Mesothelial cell of epicardium (in vitro differentiated cells): ENCODE results near the gene GTF3C5. TPM values are rescaled to one million over a fixed set of nuclear protein-coding genes. Genes with fewer than 3 reads are reported as not detected.
"Not testable (repeated sequence)": the region's sequence is repeated elsewhere in the genome, so short reads cannot be mapped to it uniquely, and the experiment has no call there.

Source experiments
- DNase-seq, 2 experiments: peaks; one replicate each; pipeline ENCODE4 v3.0.0; 2021; ENCODE audit warnings: low spot score in 2 of 2; ENCODE audit not compliant: unreplicated experiment in 2 of 2
- H3K27ac Mint-ChIP-seq: 2 replicates; pipeline ENCODE4 v1.8.0; 2021; ENCODE audit warnings: mixed read lengths
- H3K27me3 Mint-ChIP-seq: 2 replicates; pipeline ENCODE4 v1.8.0; 2021; ENCODE audit warnings: low read depth, mixed read lengths
- H3K36me3 Mint-ChIP-seq: 2 replicates; pipeline ENCODE4 v1.8.0; 2021; ENCODE audit warnings: mixed read lengths
- H3K4me1 Mint-ChIP-seq: 2 replicates; pipeline ENCODE4 v1.8.0; 2021; ENCODE audit warnings: mixed read lengths
- H3K4me3 Mint-ChIP-seq: 2 replicates; pipeline ENCODE4 v1.8.0; 2021; ENCODE audit warnings: mild to moderate bottlenecking, moderate library complexity, mixed read lengths
- H3K9me3 Mint-ChIP-seq: 2 replicates; pipeline ENCODE4 v1.8.0; 2021; ENCODE audit warnings: mixed read lengths
- total RNA-seq: library from RNA; stranded (reverse); gene quantifications from 3 replicates; pipeline ENCODE4 v1.2.1, GENCODE V29; 2021
- TF ChIP-seq, protein P1 (sequence below): fragments of 200-600 bp; sonication (generic); IDR thresholded peaks from one replicate; pipeline ENCODE4 v1.5.0; 2021; ENCODE audit warnings: antibody characterized with exemption; ENCODE audit not compliant: unreplicated experiment

The GTF3C5 gene
- total RNA-seq, 1 donor from 2014 or later, result 80.0 TPM

DNA sequence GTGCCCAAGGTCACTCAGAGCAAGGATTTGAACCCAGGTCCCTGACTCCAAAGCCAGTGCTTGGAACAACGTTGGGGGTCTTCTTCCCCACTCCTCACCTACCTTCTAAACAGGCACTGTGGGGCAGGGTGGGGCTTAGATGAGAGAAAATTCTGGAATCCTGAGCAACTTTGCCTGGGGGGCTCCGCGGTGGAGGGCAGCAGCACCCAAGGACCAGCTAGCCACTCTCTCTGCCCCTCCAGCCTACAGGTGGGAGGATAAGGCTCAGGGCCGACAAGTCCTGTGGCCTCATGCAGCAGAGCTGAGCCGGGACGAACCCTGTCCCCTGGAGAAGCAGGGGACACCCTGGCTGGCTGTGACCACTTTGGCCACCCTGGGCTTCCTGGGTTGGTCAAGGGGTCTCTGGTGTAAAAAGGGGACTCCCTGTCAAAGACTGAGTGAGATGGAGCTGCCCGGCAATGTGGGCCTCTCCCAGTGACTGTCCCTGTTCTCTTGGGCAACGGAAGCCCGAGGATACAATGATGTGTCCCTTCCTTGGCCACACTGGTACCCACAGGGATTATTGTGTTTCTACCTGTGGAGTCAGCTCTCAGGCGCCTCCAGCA is 57.5 kb downstream of the GTF3C5 start:
- Mint-ChIP-seq H3K27me3 (no peaks in the 10 kb centered on the region), H3K36me3 (peaks cover 4% of the 10 kb centered on the region), H3K4me3 (no peak overlapping the region), H3K9me3 (peaks cover 6% of the 10 kb centered on the region), H3K4me1 (no peaks in the 10 kb centered on the region), H3K27ac (no peak overlapping the region)
- no peak for DNase-seq
- TF ChIP-seq, protein P1, sequence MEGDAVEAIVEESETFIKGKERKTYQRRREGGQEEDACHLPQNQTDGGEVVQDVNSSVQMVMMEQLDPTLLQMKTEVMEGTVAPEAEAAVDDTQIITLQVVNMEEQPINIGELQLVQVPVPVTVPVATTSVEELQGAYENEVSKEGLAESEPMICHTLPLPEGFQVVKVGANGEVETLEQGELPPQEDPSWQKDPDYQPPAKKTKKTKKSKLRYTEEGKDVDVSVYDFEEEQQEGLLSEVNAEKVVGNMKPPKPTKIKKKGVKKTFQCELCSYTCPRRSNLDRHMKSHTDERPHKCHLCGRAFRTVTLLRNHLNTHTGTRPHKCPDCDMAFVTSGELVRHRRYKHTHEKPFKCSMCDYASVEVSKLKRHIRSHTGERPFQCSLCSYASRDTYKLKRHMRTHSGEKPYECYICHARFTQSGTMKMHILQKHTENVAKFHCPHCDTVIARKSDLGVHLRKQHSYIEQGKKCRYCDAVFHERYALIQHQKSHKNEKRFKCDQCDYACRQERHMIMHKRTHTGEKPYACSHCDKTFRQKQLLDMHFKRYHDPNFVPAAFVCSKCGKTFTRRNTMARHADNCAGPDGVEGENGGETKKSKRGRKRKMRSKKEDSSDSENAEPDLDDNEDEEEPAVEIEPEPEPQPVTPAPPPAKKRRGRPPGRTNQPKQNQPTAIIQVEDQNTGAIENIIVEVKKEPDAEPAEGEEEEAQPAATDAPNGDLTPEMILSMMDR, result no peak

DNA sequence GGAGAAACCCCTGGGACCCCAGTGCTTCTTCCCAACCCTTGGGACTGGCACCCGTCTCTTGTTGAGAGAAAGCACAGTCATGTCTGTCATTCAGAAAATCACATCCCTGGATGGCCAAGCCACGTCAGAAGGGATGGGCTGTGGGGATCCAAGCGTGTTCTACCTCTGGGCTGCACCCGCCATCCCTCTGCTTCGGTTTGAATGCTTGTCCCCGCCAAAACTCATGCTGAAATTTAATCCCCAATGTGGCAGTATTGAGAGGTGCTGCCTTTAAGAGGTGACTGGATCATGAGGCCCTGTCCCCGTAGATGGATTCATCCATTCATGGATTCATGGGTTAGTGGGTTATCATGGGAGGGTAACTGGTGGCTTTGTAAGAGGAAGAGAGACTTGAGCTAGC is 58.0 kb downstream of the GTF3C5 start:
- Mint-ChIP-seq H3K27me3 (no peaks in the 10 kb centered on the region), H3K9me3 (peaks cover 9% of the 10 kb centered on the region), H3K27ac (no peak overlapping the region), H3K4me3 (no peak overlapping the region), H3K4me1 (no peaks in the 10 kb centered on the region), H3K36me3 (peaks cover 8% of the 10 kb centered on the region)
- DNase-seq, result no peak
- TF ChIP-seq, protein P1, result no peak

DNA sequence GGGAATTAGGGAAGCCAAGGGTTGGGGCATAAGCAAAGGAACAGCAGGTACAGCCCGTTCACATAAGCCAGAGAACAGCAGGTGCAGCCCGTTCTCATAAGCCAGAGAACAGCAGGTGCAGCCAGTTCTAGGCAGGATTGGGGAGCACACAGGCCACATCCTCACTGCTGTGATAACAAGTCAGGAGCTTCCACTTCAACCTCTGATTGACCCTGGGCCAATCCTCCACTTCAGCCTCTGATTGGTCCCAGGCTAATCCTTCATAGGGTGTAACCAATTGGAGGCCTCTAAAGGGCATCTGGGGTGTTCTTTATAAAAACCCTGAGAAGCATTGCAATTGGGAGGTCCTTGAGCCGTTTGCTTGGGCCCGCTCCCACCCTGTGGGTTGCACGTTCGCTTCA is 58.5 kb downstream of the GTF3C5 start:
- Mint-ChIP-seq H3K27ac (no peak overlapping the region), H3K27me3 (no peaks in the 10 kb centered on the region), H3K9me3 (peaks cover 9% of the 10 kb centered on the region), H3K4me3 (no peak overlapping the region), H3K4me1 (no peaks in the 10 kb centered on the region), H3K36me3 (peaks cover 9% of the 10 kb centered on the region)
- DNase-seq, result no peak
- TF ChIP-seq, protein P1, result no peak

DNA sequence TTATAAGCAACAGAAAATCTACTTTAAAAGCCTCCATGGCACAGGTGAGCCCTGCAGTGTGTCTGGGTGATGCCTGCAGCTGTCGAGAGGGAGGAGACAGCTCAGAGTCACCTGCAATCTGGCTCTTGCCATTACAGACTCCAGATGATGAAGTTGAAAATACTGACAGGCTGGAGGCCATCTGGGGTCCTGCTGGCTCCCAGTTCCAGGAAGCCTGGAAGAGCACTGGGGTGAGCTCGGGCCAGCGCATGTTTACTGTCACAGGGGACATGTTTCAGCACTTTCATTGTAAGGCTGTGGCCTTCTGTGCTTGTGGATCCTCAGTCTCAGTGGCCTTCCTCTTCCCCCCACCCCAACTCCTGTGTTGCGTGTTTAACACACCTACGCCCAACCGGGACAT is 59.4 kb downstream of the GTF3C5 start:
- H3K9me3 Mint-ChIP-seq, result peaks cover 15% of the 10 kb centered on the region
- no peak for DNase-seq
- TF ChIP-seq, protein P1, result no peak
- no peak overlapping the region for H3K27ac Mint-ChIP-seq
- no peaks in the 10 kb centered on the region for H3K4me1 Mint-ChIP-seq
- no peak overlapping the region for H3K4me3 Mint-ChIP-seq
- no peaks in the 10 kb centered on the region for H3K27me3 Mint-ChIP-seq
- peaks cover 15% of the 10 kb centered on the region for H3K36me3 Mint-ChIP-seq

DNA sequence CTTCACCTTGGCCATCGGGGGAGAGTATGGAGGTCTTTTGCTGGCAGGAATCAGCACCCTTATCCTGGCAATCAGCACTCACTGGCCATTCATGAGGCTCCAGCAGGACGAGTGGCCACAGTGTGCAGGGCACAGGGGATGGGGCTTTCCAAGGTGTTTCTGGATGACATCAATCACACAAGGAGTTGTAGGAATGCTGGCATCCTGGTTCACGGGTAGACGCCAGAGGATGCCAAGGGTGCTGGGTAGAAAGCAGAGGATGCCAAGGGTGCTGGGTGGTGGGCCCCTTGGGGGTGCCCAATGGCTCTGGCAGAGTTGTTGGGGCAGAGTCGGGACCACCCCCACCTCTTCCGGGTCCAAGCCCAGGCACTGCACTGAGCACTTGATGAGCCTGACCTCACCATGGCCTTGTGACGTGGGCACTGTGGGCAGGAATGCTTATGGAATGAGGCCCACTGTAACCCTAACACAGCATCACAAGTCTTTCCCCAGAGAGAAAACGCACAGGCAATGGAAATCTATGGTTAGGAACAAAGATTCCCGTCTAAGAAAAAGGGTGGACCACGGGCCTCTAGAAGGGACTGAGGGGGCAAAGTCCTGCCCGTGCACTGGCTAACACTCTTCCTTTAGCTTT is 60.1 kb downstream of the GTF3C5 start:
- no peak for DNase-seq
- H3K9me3 Mint-ChIP-seq, result peaks cover 19% of the 10 kb centered on the region
- TF ChIP-seq, protein P1, result no peak
- no peaks in the 10 kb centered on the region for H3K27me3 Mint-ChIP-seq
- H3K4me1 Mint-ChIP-seq, result no peaks in the 10 kb centered on the region
- peaks cover 20% of the 10 kb centered on the region for H3K36me3 Mint-ChIP-seq
- H3K27ac Mint-ChIP-seq, result no peak overlapping the region
- no peak overlapping the region for H3K4me3 Mint-ChIP-seq

DNA sequence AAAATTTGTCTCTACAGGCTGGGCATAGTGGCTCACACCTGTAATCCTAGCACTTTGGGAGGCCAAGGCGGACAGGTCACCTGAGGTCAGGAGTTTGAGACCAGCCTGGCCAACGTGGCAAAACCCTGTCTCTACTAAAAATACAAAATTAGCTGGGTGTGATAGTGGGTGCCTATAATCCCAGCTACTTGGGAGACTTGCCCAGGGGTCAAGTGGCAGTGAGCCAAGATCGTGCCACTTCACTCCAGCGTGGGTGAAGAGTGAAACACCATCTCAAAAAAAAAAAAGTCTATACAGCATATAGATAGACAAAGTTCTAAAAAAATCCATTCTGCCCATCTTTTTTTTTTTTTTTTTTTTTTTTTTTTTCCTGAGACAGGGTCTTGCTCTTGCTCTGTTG is 63.6 kb downstream of the GTF3C5 start:
- Mint-ChIP-seq H3K9me3 (peaks cover 30% of the 10 kb centered on the region), H3K36me3 (peaks cover 54% of the 10 kb centered on the region)
- not testable (repeated sequence) for H3K27me3 Mint-ChIP-seq, H3K4me1 Mint-ChIP-seq, DNase-seq, H3K4me3 Mint-ChIP-seq, H3K27ac Mint-ChIP-seq
